HCT116 (cell line): ENCODE results near the gene HIVEP3.

Experiments
- CEBPB ChIP-seq: IDR thresholded peaks from 2 replicates; pipeline ENCODE4 v1.6.1; 2012; ENCODE audit warnings: low read depth
- CTCF ChIP-seq, 3 experiments: fragments of 200-600 bp in 1 of 3; sonication (generic) in 1 of 3; IDR thresholded peaks in 2 of 3; conservative IDR thresholded peaks in 1 of 3; 2 replicates each; pipeline ENCODE4 v1.5.1; 2012 to 2017; ENCODE audit warnings: low read depth in 2 of 3, low read length in 2 of 3, antibody characterized with exemption in 1 of 3, borderline replicate concordance in 1 of 3, control low read depth in 1 of 3, mild to moderate bottlenecking in 1 of 3, mixed read lengths in 1 of 3, mixed run types in 1 of 3, moderate library complexity in 1 of 3; ENCODE audit not compliant: insufficient read depth in 1 of 3
- EGR1 ChIP-seq: IDR thresholded peaks from 2 replicates; pipeline ENCODE4 v1.6.1; 2012; ENCODE audit warnings: low read depth
- EZH2 ChIP-seq: fragments of 200-600 bp; sonication (generic); IDR thresholded peaks from 2 replicates; pipeline ENCODE4 v1.6.1; 2017; ENCODE audit warnings: antibody characterized with exemption, mixed run types
- FOSL1 ChIP-seq: IDR thresholded peaks from 2 replicates; pipeline ENCODE4 v1.6.1; 2012; ENCODE audit warnings: low read depth
- POLR2A ChIP-seq: IDR thresholded peaks from 2 replicates; pipeline ENCODE4 v1.7.0; 2011; ENCODE audit warnings: borderline replicate concordance; ENCODE audit not compliant: insufficient read depth, insufficient read length; ENCODE audit errors: extremely low read depth
- POLR2AphosphoS5 ChIP-seq: IDR thresholded peaks from 2 replicates; pipeline ENCODE4 v1.6.1; 2011; ENCODE audit warnings: mild to moderate bottlenecking, low read depth, low read length, moderate library complexity
- REST ChIP-seq: IDR thresholded peaks from 2 replicates; pipeline ENCODE4 v1.6.1; 2012; ENCODE audit warnings: low read depth
- SIN3A ChIP-seq: IDR thresholded peaks from 2 replicates; pipeline ENCODE4 v1.6.1; 2012; ENCODE audit warnings: low read depth
- SP1 ChIP-seq: IDR thresholded peaks from 2 replicates; pipeline ENCODE4 v1.6.1; 2012; ENCODE audit warnings: low read depth
- ZNF274 ChIP-seq: fragments of 200-500 bp; sonication (Bioruptor generic); IDR thresholded peaks from 2 replicates; pipeline ENCODE4 v1.6.1; 2014; ENCODE audit warnings: mild to moderate bottlenecking, low read depth, low read length, inconsistent platforms

GRCh38 chr1:41902159-41902577 is 16.6 kb downstream of the HIVEP3 start:
- TF ChIP-seq REST (no peak), EGR1 (no peak), POLR2A (no peak), ZNF274 (no peak), SP1 (peak; percentile 24; the same call in 1 of the 2 replicates), POLR2AphosphoS5 (no peak), CTCF (IDR thresholded peaks at IDR 0.05 in 2 of 3, conservative IDR thresholded peaks at IDR 0.05 in 1 of 3; ENCODE audit: borderline replicate concordance in 1 of 3, insufficient read depth in 1 of 3, low read depth in 2 of 3, low read length in 2 of 3) (no peak), CEBPB (no peak), FOSL1 (peak; percentile 25; the same call in 1 of the 2 replicates), EZH2 (no peak), SIN3A (no peak)
